ENCODE data around the gene UFD1.

Gene UFD1

DNA sequence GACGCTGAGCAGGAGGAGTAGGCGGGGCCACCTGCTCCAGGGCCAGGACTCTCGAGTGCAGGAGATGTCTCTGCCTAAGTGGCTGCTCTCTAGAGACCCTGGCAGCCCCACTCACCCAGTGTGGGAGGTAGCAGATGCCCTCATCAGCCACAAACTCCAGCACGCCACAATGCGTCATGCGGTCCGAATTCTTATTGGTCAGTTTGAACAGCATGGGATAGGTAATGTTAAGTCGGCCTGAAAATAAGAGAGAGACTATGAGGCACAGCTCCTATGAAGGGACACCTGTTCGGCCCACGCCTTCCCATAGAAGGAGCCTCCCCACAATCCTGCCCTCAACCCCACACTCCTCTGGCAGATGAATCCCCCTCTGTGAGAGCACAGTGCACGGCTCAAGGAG, 7.4 kb downstream of the UFD1 start:
- DNase-seq (ENCODE audit: low read depth) = no peak

DNA sequence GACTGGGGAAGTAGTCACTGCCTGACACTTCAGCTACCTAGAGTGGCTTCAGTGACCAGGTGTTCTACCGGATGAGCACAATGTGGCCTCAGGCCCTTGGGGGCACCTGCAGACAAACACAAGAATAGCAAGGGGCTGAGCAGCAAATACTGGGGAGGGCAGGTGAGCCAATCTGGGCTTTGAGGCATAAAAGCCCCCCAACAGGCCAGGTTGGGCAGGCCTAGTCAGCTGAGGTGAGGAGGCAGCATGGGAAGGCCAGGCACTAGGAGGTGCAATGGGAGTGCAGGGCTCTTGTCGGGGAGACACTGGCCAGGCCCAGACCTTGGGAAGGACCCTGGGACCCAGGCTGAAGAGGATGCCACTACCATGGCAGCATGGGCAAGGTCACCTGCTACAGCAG, 9.0 kb downstream of the UFD1 start:
- DNase-seq (ENCODE audit: low read depth) = no peak

DNA sequence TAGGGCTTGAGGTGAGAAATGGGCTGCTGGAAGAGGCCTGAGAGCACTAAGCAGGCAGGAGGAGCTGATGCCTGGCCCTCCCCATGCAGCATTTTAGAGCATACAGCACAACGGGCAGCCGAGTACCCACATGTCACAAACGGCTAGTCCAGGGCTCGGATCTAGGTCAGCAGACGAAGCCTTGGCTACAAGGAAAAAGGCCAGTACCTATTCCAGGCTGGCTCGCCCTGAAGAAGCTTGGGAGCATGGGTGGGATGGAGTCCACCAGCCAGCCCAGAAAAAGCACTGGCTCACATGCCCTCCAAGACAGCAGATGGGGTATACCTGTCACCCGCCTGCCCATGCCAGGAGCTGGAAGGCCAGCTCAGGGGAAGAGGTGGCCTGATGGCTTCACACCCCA, 9.6 kb downstream of the UFD1 start:
- DNase-seq (ENCODE audit: low read depth) = no peak

DNA sequence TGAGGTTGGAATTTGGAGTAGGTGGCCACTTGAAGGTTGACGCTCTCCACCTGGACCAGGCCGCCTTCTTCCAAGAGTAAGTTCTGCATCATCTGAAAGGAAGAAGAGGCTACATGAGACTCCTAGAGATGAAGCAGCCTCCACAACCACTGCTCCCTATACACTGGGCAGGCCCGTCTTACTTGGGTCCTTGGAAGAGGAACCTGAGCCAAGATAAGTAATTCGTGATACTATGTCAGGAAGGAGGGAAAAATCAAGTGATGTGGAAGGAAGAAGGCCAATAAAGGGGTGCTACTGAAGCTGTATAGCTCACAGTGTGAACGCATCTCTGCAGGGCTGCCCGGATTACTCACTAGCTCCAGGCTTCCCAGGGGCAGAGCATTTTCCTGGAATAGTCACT, 11.1 kb downstream of the UFD1 start:
- no peak for DNase-seq (ENCODE audit: low read depth)

DNA sequence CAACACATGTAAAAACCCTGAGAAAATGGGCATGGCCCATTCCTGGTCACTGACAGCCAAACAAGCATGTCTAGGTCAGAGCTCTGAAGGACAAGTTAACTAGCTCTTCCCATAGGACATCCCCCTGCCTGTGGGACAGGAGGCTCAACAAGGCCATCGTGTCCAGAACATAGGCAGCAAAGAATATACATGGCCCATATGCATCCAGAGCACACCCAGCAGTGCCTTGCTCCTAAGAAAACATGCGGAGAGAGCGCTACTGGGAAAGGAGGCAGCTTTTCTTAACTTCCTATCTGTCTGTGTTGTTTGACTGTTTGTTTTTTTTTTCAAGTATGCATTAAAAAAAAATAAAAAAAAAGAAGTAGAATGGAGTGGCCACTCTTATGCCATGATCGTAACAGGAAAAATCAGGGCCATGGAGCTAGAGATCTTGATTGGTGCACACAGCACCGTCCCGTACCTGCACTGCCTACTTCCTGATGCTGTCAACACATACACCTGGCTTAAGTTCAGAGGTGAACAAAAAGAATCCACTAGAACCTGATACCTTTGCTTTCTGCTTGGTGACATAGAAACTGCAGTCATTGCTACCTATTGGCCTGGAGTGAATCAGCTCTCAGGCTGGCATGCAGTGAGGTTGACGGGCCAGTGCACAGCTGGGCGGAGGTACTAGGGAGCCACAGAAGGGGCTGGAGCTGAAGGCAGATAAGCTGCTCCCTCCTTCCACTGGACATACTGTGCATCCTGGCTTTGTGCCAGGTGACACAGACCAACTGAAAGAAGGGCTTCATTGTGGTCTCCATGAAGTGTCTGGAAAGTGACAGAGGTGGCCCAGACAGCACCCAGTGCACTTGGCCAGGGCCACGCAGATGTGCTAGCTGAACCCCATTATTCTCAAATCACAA, 11.9 kb downstream of the UFD1 start:
- DNase-seq (ENCODE audit: low read depth) = no peak

DNA sequence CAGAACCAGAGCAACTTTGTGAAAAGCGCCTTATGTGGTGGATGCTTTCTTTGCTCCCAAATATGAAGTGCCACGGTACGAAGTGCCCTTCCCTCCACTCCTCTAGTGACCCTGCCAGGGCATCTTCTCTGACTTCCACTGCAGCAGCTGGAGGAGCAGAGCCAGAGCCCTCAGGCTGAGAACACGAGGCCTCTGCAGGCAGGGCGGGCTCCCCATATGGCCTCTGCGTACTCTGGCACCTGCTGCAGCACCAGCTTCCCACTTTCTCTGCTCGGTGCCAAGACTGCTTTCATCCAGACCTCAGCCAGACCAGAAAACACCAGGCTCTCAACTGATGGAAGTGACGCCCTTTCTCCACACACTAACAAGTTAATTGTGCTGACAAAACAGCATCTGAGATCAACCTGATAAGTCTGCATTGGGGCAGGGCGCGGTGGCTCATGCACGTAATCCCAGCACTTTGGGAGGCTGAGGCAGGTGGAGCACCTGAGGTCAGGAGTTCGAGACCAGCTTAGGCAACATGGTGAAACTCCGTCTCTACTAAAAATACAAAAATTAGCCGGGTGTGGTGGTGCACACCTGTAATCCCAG, 12.8 kb downstream of the UFD1 start:
- DNase-seq (ENCODE audit: low read depth) = no peak

DNA sequence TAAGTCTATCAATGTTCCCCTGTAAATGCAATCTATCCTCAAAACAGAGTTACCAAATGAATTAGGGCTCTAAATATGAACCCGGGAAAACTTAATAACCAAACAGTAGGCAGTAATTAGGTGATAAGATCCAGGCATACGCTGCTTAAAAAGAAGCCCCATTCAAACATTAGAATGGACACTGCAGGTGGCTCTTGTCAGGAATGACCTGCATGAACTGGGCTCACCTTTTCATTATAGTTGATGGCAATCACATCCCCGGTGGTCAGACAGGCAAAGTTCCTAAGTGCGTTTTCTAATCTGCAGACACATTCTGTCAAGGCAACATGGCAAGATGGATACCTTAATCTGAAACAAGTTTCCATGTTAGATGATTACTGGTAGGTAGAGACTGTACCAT, 14.0 kb downstream of the UFD1 start:
- no peak for DNase-seq (ENCODE audit: low read depth)

DNA sequence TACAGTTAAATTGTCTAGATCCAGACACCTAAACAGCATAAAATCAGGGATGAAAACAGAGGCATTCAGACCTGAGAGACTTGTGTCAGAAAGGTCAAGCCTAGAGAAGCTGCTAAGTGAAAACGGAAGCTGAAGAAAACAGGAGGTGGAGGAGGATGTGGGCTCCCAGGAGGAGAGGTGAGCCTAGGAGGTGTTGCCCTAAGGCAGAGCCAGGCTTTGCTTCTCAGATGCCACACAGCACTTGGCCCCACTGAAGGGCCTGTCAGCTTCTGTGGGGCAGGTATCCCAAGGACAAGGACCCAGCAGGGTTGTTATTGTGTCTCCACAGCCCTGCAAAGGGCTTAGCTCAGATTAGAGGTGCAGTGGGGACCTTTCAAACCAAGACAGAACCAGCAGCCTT, 14.4 kb downstream of the UFD1 start:
- DNase-seq (ENCODE audit: low read depth) = no peak

DNA sequence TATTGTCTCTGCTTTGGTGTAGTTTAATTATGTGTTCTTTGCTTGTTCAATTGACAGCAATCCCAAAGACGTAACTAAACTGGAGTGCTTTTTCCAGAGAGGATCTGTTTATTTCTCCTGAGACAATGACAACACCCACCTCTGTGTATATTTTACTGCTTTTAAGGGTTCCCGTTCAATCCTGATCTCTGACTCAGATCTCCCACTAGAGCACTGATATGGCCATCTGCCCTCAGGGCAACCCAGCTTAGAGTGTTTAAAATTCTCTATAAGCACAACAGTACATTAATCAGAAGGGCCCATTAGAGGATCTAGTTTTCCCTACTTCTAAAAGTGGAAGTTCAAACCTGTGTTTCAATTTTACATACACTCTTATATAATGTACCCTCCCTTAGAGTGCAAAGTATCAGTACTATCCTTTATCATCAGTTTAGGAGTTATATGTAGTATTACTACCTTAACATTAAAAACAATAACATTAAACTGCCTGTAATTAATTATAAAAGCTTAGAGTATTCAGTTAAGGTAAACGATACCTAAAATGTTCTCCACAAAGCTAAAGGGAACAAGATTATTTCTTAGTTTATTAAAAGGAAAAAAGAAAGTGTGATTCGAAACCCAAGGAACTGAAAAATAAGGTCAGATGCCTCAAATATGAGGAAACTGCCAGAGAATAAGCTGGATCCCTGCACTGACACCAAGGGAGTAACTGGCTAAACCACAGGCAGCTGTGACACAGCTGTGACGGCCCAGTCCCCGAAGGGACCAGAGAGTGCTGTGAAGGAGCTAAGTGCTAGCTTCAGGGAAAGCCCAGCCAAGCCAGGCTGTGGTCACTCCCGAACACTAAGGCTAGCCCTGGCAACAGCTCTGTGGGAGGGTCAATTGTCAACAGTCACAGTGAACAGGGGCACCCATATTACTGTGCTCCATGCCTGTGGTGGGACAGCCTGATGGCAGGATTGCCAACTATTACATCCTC, 15.2 kb downstream of the UFD1 start:
- DNase-seq (ENCODE audit: low read depth) = no peak

DNA sequence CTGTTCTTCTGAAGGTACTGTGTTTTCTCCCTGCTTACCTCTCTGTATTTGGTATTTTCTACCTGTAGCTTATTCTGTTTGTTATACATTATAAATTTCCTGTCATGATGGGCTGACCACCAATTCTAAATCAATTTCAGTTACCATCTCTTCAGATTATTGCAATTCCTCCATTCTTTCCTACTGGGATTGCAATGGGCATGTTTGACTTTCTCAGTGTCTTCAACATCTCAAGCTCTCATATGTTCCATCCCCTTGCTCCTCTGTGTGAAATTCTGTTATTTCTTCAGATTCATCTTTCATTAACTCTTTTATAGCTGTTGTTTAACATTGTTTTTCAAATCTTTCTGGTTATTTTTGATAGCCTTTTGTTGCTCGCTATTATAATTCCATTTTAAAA, 16.0 kb downstream of the UFD1 start:
- DNase-seq (ENCODE audit: low read depth) = no peak

DNA sequence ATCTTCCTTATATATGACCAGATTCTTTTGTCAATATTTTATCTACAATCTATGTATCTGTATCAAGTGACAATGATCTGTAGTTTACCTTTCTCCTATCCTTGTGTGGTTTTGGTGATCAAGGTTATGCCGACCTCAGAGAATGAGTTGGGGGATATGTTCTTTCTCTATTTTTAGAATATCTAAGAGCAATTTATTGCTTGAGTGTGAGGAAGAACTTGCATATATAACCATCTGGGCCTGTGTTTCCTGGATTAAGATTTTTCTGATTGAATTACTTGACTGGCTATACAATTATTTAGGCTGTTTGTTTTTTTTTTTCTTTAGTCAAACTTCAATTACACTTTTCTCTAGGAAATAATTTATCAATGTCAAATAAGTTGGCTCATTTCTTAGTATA, 17.5 kb downstream of the UFD1 start:
- DNase-seq (ENCODE audit: low read depth) = no peak

DNA sequence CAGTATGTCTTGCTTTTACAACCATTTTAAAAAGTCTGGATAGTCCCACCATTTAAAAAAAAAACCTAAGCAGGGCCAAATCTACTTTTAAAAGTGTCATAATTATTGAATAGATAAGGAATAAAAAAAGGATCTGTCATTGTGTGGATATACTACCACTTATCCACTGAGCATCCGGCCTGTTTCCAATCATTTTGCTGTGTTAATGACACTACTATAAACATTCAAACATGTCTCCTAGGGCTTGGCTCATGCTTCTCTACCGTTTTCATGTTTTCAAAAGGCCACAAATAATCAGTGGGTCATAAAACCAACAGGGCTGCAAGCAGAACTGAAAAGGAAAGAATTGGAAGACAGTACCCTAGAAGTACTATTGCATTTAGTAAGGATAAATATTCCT, 19.0 kb downstream of the UFD1 start:
- DNase-seq (ENCODE audit: low read depth) = no peak

DNA sequence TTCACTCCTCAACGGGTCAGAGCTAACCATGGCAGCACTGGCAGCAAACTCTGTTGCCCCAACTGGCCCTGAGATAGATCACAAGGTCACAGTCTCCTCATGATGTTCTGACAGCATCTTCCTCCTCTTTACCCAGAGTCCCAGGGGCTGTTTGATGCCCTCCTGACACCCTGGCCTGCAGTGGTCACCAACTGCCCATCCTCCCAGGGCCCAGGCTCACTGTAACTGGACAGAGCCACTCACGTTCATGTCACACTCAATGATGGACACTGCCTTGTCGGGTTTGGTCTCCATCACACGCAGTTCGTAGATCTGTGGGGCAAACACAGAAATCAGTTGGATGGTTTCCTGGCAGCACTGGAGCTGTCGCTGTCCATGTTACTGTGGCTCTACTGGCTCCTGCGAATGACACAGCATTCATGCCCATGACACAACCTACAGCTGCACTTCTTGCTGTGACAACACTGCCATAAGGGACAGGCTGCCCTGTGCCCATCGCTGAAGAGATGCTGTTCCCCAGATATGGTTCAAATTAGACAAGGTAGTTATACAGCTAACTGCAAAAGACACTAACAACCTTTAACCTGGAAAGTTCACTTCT, 21.1 kb downstream of the UFD1 start:
- no peak for DNase-seq (ENCODE audit: low read depth)

DNA sequence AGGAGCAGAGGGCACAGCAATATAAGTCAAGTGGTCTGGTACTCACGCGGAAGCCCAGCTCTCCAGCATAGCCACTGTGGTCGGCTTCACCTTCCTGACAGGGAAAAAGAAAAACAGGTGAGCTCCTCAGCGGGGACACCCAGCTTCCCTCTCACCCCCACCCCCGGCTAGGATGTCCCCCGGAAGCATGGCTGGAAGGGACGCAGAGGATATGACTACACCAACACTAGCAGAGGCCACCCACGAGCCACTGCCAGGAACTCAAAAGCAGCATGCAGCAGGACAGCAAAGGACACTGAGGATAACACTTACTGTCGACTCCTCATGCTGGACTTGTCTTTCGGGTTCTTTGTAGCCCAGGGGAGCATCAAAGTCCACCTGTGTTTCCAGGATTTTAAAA, 22.5 kb downstream of the UFD1 start:
- no peak for DNase-seq (ENCODE audit: low read depth)

DNA sequence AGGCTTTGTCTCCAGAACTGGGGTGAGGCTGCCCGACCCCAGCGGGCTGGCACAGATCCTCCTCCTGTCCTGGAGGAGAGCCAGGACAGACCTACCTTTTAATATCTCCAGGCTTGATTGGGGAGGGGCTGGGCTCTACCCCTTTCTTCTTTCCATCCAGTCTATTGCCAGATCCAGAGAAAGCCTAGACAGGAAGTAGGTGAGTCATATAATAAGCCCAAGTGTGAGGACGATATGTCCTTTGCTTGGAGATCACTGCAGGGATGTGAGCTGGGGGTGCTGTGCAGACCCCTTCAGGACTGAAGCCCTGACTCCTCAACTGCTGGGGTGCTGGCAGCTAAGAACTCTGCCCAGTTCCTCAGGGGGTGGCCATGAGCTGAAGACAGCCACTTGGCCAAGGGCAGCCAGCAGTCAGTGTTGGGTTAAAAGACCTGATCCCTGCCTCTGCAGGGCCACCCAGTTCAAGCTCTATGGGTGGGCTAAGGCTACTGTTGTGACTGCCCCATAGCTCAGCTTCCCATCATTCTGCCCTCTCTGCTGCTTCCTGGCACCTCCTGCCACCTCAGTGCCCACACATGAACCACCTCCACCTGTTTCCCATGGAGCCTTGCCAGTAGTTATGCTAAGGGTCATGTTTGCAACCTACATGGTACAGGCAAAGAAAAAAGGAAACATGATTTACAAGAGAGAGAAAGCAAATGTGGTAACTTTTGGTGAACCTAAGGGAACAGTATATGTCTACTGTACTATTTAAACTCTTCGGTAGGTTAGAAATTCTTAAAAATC, 23.2 kb downstream of the UFD1 start:
- DNase-seq (ENCODE audit: low read depth) = no peak

DNA sequence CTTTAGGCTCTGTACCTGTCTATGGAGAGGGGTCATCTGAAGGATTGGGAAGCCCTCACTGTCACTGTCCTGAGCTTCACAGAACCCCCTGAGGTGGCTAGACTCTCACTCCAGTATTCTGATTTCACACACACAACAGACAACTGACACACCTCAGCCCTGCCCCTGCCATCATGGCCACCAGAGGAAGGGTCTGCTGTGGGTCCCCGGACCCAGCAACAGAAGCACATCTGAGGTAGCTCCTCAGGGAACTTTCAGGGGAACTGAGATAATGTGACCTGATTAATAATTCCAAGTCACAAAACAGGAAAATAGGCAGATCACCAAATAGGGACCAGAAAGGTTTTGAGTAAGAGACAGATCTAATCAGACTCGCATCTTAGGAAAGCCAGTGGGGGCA, 24.0 kb downstream of the UFD1 start:
- no peak for DNase-seq (ENCODE audit: low read depth)

DNA sequence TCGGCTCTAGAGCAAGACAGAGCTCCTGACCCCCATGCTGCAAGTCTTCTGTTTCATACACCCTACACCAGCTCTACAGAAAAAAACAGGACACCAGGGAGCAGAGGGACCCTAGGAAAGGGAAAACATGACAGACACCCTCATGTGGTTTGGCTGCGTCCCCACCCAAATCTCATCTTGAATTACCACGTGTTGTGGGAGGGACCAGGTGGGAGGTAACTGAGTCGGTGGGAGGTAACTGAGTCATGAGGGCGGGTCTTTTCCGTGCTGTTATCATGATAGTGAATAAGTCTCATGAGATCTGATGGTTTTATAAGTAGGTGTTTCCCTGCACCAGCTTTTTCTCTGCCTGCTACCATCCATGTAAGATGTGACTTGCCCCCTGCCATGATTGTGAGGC, 24.8 kb downstream of the UFD1 start:
- no peak for DNase-seq (ENCODE audit: low read depth)

DNA sequence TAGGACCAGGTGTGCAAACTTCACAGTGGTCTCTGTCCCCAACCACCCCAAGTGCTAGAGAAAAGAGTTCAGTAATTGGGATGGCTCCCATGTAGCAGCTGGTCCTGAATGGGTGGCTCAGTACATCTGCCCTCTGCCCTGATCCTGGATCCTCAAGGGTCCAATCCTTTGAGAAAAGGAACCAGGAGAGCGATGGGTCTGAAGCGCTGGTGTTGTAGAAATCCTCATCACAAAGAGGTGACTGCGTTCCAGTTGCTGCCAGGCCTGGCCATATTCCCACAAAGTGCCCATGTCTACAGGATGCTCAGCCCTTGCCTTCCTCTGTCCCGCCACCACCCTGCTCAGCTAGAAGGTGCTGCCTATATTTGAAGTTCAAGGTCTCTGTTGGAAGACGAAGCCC, 25.3 kb downstream of the UFD1 start:
- no peak for DNase-seq (ENCODE audit: low read depth)

DNA sequence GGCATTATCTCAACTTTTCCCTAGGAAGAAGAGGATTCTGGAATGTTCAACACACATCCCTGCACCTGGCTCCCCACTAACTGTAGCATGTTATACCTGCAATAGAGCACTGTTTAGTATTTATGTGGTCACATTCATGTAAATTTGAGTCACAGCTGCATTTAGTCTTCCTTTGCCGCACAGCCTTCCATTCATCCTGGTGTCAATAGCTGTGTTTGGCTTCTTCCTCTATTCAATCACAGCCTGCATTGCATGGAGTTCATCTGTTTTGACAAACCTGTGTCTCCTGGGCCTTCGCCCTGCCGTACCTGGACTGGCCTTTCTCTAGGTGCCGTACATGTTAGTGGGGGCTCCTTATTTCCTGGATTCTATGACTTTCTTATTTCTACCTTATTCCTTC, 27.4 kb downstream of the UFD1 start:
- DNase-seq (ENCODE audit: low read depth) = no peak

DNA sequence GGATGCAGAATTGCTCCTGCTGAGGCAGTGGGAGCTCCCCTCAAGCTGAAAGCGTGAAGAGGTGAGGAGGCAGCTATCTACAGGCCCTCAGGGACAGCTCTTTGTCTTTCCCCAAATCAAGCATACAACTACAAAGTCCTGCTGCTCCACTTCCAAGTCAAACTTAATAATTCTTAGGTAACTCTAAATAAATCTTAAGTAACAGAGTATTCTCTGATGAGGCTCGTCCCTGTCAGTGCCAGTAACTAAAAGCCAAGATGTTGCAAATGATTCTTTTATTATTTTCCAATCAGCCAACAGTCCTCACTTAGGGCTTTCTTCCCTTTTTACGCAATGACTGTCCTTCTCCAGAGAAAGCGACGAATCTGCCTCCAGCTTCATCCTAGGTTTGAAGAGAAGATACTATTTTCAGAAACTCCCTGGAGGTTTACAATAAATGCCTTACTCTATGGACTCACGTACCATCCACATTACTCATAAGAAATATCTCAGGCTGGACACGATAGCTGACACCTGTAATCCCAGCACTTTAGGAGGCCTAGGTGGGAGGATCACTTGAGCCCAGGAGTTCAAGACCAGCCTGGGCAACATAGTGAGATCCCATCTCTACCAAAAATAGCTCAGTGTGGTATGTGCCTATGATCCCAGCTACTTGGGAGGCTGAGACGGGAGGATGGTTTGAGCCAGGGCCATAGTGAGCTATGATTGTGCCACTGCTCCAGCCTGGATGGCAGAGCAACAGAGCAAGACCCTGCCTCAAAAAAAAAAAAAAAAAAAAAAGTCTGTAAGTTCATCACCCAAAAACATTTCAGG, 28.4 kb downstream of the UFD1 start:
- DNase-seq (ENCODE audit: low read depth) = no peak

DNA sequence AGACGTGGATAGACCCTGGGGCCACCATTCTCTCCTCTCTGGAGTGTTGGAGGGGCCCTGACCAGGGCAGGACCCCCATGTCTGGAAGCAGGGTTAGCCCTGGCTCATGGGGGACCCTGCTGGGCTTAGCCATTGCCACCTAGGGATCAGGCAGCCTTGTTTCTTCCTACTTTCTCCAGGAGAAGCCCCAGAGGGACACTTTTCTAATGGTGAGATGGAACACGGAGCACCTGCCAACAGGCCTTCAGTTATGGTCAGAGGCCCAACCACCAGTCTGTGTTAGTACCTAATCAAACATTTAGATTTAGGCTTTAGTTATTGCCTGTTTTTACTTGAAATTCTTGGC, 29.6 kb downstream of the UFD1 start:
- DNase-seq (ENCODE audit: low read depth) = no peak
